ENCODE data around the gene LASP1.
"Not testable (repeated sequence)": the region's sequence is repeated elsewhere in the genome, so short reads cannot be mapped to it uniquely, and the experiment has no call there.

Gene LASP1

GRCh38 chr17:38908676-38909181 lies 38.9 kb downstream of the LASP1 start:
- DNase-seq (ENCODE audit: low read depth), result no peak

- no peak for DNase-seq (ENCODE audit: low read depth)
These were observed 40.5 kb downstream of the LASP1 start for GRCh38 chr17:38910325-38910724.

GRCh38 chr17:38911081-38911730 lies 41.3 kb downstream of the LASP1 start:
- no peak for DNase-seq (ENCODE audit: low read depth)

DNA sequence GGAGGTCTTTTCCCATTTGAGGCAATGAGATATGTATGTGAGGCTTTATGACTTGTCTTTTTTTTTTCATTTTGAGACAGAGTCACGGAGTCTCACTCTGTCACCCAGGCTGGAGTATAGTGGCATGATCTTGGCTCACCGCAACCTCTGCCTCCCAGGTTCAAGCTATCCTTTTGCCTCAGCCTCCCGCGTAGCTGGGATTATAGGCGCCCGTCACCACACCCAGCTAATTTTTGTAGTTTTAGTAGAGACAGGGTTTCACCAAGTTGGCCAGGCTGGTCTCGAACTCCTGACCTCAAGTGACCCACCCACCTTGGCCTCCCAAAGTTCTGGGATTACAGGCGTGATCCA lies 41.8 kb downstream of the LASP1 start:
- not testable (repeated sequence) for DNase-seq (ENCODE audit: low read depth)

DNA sequence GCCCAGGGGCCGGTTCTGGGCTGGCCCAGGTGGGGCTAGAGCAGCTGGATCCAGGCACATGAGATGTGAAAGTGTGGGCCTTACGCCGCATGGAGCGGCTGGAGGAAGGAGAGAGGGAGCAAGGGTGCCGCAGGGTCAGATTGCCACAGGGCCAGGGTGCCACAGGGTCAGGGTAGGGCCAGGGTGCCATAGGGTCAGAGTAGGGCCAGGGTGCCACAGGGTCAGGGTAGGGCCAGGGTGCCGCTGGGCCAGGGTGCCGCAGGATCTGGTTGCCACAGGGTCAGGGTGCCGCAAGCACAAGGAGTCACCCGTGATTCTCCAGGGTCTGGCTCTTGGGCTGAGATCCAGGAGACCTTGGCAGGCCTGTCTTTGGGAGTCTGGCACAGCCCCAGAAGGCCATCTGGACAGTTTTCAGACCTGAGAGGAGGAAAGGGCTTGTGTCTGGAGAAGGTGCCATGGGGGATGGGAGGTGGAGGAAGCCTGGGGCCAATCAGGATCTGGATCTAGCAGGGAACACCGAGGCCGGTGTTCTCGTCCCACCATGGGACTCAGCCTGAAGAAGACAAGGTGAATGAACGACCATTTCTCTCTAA lies 42.5 kb downstream of the LASP1 start:
- no peak for DNase-seq (ENCODE audit: low read depth)

DNA sequence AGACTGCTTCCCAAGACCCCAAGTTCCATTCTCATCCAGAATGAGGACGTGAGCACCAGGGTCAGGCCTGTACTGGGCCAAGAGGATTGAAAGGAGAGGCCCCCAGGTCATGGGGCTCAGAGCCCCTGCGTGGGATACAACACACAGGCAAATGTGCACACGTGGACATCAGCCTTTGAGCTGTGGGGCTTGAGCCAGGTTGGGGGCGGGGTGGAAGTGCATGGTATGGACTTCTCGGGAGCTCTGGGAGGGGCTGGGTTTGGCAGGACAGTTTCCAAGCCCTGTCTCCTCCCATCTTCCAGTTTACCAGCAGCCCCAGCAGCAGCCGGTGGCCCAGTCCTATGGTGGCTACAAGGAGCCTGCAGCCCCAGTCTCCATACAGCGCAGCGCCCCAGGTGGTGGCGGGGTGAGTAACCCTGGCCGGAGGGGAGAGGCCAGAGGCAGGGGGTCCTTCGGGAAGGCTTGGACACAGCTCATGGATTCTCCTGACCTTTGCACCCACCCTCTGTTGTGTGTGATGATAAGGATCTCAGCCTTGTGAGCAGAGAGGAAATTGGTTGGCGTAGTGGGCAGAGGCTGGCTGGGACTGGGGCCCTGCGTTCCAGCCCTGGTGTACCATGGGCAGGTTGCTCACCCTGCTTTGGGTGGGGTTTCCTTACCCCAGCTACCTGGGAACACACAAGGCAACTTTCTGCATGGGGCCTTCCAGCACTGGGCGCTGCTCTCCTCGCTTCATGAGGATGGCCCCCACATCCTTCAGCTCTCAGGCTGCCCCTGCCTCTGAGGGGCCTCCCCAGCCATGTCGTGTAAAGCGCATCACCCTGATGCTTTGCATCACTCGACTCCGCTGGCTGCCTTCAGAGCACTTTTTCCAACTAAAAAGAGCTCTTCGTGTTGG lies 45.1 kb downstream of the LASP1 start:
- no peak for DNase-seq (ENCODE audit: low read depth)

- no peak for DNase-seq (ENCODE audit: low read depth)
These were observed 45.8 kb downstream of the LASP1 start for GRCh38 chr17:38915639-38915995.

GRCh38 chr17:38916771-38917170 lies 46.9 kb downstream of the LASP1 start:
- DNase-seq (ENCODE audit: low read depth), result no peak

DNA sequence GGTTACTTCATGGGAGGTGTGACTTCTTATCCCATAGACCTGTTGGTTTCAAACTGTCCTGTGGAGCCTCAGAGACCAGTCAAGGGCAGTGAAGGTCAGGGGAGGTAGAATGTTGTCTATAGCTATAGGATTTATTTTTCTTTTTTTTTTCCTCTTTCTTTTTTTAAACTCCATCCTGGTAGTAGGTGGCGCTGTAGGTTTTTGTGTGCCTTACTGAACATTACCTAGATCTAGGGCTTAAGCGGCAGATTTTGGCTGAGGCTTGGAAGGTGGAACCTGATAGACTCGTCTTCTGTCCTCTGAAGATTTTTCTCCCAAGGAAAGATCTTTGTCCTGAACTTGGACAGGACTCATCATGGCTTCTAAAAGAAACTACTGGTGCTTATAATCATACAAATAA lies 47.4 kb downstream of the LASP1 start:
- DNase-seq (ENCODE audit: low read depth), result no peak

DNA sequence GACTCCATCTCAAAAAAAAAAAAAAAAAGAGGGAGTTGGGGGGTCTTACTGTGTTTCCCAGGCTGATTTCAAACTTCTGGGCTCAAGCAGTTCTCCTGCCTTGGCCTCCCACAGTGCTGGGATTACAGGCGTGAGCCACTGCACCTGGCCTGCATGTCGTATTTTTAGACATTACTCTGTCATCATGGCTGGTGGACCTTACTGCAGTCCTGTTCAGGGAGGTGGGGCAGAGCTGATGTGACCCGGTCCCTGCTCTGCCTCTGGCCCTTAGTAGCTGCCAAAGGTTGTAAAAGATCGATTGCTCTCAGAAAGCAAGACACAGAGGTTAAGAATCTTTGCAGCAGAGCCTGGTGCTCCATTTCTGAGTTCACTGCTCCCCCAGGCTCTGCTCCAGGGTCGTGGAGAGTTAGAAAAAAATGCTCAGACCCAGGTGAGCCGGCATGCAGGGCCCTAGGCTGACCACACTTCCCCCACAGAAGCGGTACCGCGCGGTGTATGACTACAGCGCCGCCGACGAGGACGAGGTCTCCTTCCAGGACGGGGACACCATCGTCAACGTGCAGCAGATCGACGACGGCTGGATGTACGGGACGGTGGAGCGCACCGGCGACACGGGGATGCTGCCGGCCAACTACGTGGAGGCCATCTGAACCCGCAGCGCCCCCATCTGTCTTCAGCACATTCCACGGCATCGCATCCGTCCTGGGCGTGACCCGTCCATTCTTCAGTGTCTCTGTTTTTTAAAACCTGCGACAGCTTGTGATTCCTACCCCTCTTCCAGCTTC lies 48.5 kb downstream of the LASP1 start:
- no peak for DNase-seq (ENCODE audit: low read depth)

- no peak for DNase-seq (ENCODE audit: low read depth)
These were observed 49.1 kb downstream of the LASP1 start for GRCh38 chr17:38918916-38919315.

DNA sequence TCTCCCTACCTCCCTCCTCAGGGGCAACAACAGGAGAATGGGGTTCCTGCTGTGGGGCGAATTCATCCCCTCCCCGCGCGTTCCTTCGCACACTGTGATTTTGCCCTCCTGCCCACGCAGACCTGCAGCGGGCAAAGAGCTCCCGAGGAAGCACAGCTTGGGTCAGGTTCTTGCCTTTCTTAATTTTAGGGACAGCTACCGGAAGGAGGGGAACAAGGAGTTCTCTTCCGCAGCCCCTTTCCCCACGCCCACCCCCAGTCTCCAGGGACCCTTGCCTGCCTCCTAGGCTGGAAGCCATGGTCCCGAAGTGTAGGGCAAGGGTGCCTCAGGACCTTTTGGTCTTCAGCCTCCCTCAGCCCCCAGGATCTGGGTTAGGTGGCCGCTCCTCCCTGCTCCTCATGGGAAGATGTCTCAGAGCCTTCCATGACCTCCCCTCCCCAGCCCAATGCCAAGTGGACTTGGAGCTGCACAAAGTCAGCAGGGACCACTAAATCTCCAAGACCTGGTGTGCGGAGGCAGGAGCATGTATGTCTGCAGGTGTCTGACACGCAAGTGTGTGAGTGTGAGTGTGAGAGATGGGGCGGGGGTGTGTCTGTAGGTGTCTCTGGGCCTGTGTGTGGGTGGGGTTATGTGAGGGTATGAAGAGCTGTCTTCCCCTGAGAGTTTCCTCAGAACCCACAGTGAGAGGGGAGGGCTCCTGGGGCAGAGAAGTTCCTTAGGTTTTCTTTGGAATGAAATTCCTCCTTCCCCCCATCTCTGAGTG lies 49.6 kb downstream of the LASP1 start:
- no peak for DNase-seq (ENCODE audit: low read depth)

GRCh38 chr17:38920374-38921291 lies 50.8 kb downstream of the LASP1 start:
- DNase-seq (ENCODE audit: low read depth), result no peak

DNA sequence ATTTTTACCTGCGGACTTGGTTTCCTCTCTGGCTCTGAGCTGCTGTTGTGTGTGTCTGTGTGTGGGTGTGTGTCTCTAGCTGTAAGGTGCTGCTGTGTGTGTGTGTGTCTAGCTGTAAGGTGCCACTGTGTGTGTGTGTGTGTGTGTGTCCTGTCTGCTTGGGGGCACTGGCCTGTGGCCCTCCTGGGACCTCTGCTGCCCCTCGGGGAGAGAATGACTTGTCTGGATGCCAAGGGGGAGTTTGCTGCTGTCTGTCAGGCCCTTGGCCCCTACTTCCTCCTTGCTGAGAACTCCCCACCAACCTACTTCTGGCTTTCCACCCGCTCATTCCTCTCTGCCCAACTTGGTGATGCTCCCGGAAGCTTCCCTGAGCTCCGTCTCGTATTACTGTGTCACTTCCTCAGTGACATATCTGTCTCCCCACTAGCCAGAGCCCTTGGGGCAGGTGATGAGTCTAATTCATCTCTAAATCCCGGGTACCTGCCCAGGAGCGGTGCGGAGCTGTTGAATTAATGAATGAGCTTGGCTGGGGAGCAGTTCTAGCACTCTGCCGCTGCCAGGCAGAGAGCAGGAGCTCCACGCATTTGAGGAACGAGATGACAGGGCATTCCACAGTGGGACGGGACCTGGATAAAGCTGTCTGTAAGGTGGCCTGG lies 52.0 kb downstream of the LASP1 start:
- no peak for DNase-seq (ENCODE audit: low read depth)

DNA sequence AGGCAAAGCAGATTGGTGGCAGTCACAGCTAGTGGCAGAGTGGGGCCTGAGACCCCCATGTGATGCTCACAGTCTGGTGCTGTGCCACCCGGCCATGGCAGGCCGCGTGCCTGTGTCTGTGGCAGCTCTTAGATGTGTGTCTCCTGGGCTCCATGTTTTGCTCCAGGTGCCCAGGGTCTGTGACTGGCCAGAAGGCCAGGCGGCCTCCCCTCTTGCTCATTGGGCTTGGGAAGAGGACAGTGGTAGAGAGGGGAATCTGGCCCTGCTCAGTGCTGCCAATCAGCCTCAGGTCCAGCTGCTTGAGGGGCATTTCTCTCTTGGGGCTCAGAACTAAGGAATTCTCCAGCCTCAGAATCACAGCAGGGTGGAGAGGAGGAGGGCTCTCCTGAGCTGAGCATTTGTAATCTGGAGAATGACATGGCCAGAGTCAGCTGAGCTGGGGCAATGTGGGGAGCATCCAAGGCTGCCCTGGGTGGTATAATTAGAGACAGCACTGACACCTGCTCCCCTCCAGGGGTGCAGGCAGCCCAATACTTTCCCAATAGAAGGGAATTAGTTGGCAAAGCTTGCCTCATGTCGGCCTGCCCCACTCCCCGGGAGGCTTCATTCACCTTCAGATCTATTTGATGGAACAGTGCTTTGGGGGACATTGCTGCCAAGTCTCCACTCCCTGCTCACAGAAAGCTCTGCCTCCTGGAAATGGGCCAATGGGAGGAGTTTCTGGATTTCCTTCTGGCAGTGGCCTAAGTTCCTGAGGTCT lies 52.9 kb downstream of the LASP1 start:
- no peak for DNase-seq (ENCODE audit: low read depth)

- DNase-seq (ENCODE audit: low read depth), result no peak
These were observed 55.6 kb downstream of the LASP1 start, which contains the start of gene LASP1NB for GRCh38 chr17:38925263-38925995. Gene LASP1NB (plus strand): TSS chr17:38925614.

DNA sequence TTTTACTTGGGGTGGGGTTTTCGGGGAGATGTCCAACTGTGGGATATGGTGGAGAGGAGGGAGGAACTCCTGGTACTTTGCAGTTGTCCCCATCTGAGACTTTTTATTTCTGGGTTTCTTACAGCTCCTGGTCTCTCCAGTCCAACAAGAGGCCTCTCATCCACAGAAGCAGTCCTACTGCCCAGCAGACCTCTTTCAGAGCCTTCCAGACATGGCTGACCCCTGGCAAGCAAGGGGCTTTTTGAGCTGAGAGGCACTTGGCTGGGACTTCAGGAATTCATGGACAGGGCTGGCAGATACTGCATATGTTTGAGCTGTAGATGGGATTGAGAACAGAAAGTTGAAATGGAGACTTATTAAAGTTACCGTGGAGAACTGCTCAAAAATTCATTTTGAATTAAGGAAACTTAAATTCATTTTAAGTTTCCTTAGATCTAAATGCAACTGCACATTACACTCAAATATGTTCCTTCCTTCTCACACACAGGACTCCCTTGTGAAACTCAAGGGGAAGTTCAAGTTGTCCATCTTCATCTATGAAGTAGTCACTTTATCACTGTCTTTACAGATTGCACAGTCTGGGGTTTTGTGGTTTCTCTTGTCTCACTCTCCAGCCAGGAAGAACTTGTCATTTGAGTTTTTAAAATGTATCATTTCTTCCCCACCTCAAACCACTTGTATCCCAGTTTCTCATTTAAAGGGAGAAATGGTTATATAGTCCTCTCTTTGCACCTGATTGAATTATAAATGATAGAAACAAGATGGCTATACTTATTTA lies 56.6 kb downstream of the LASP1 start:
- DNase-seq (ENCODE audit: low read depth), result no peak

DNA sequence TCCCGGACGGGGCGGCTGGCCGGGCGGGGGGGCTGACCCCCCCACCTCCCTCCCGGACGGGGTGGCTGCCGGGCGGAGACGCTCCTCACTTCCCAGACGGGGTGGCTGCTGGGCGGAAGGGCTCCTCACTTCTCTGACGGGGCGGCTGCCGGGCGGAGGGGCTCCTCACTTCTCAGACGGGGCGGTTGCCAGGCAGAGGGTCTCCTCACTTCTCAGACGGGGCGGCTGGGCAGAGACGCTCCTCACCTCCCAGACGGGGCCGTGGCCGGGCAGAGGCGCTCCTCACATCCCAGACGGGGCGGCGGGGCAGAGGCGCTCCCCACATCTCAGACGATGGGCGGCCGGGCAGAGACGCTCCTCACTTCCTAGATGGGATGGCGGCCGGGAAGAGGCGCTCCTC lies 60.9 kb downstream of the LASP1 start:
- not testable (repeated sequence) for DNase-seq (ENCODE audit: low read depth)
